GM12878 (cell line): Measurements from ENCODE around the gene UNK. TPM values are rescaled to one million over a fixed set of nuclear protein-coding genes. Genes with fewer than 3 reads are reported as not detected.

Experiments used
- ATF2 ChIP-seq: IDR thresholded peaks from 2 replicates; pipeline ENCODE4 v1.6.1; 2012; ENCODE audit warnings: low read length, inconsistent platforms
- BHLHE40 ChIP-seq, 2 experiments: fragments of 450-650 bp in 1 of 2; IDR thresholded peaks; 2 replicates each; pipeline ENCODE4 v1.6.1; 2011 to 2017; ENCODE audit warnings: low read depth in 2 of 2, borderline replicate concordance in 1 of 2, improper control_type of control experiment in 1 of 2, low read length in 1 of 2, mild to moderate bottlenecking in 1 of 2
- CBX3 ChIP-seq: fragments of 200-600 bp; sonication (generic); IDR thresholded peaks from 2 replicates; pipeline ENCODE4 v1.6.1; 2016; ENCODE audit warnings: low read depth, borderline replicate concordance
- CREB1 ChIP-seq: IDR thresholded peaks from 2 replicates; pipeline ENCODE4 v1.6.1; 2012; ENCODE audit warnings: low read depth, mild to moderate bottlenecking, inconsistent platforms
- CREM ChIP-seq: IDR thresholded peaks from 2 replicates; pipeline ENCODE4 v1.6.1; 2014; ENCODE audit warnings: antibody characterized with exemption, low read depth
- E2F4 ChIP-seq: IDR thresholded peaks from 2 replicates; pipeline ENCODE4 v1.6.1; 2012; ENCODE audit warnings: low read depth, low read length, improper control_type of control experiment
- HCFC1 ChIP-seq: fragments of 150-350 bp; IDR thresholded peaks from 2 replicates; pipeline ENCODE4 v1.6.1; 2014; ENCODE audit warnings: low read length
- HDAC2 ChIP-seq: fragments of 200-600 bp; sonication (generic); IDR thresholded peaks from 2 replicates; pipeline ENCODE4 v1.6.1; 2017
- HDGF ChIP-seq: fragments of 450-650 bp; IDR thresholded peaks from 2 replicates; pipeline ENCODE4 v1.6.1; 2016; ENCODE audit warnings: antibody characterized with exemption
- IRF5 ChIP-seq: fragments of 450-650 bp; IDR thresholded peaks from 2 replicates; pipeline ENCODE4 v1.6.1; 2017; ENCODE audit warnings: borderline replicate concordance
- JUNB ChIP-seq: IDR thresholded peaks from 2 replicates; pipeline ENCODE4 v1.6.1; 2016; ENCODE audit warnings: antibody characterized with exemption, mild to moderate bottlenecking
- KLF5 ChIP-seq: fragments of 450-650 bp; IDR thresholded peaks from 2 replicates; pipeline ENCODE4 v1.6.1; 2014; ENCODE audit warnings: mild to moderate bottlenecking; ENCODE audit not compliant: partially characterized antibody
- MYC ChIP-seq: IDR thresholded peaks from 2 replicates; pipeline ENCODE4 v1.6.1; 2011; ENCODE audit warnings: mild to moderate bottlenecking, low read length, moderate library complexity, inconsistent platforms; ENCODE audit not compliant: insufficient read depth, insufficient replicate concordance, insufficient read length, severe bottlenecking
- NFIC ChIP-seq: IDR thresholded peaks from 2 replicates; pipeline ENCODE4 v1.6.1; 2012; ENCODE audit warnings: low read depth, mild to moderate bottlenecking, inconsistent platforms, low read length, moderate library complexity
- NR2C2 ChIP-seq: IDR thresholded peaks from 2 replicates; pipeline ENCODE4 v1.6.1; 2011; ENCODE audit warnings: borderline replicate concordance, low read depth; ENCODE audit not compliant: control insufficient read depth, insufficient read length
- PML ChIP-seq: IDR thresholded peaks from 2 replicates; pipeline ENCODE4 v1.6.1; 2012; ENCODE audit warnings: low read length, inconsistent platforms
- RB1 ChIP-seq: fragments of 450-650 bp; formaldehyde crosslinking; IDR thresholded peaks from 2 replicates; pipeline ENCODE4 v1.6.1; 2017; ENCODE audit warnings: mild to moderate bottlenecking, borderline replicate concordance
- SREBF1 ChIP-seq: IDR thresholded peaks from 2 replicates; pipeline ENCODE4 v1.6.1; 2012; ENCODE audit warnings: mild to moderate bottlenecking, low read length
- SREBF2 ChIP-seq: IDR thresholded peaks from 2 replicates; pipeline ENCODE4 v1.6.1; 2012; ENCODE audit warnings: mild to moderate bottlenecking, low read length
- STAT1 ChIP-seq: fragments of 450-650 bp; conservative IDR thresholded peaks from 2 replicates; pipeline ENCODE4 v1.6.1; 2014; ENCODE audit warnings: antibody characterized with exemption, mild to moderate bottlenecking
- SUZ12 ChIP-seq: fragments of 200-600 bp; sonication (generic); IDR thresholded peaks from one replicate; pipeline ENCODE4 v1.6.1; 2018; ENCODE audit warnings: antibody characterized with exemption, mild to moderate bottlenecking; ENCODE audit not compliant: unreplicated experiment
- YY1 ChIP-seq: IDR thresholded peaks from 2 replicates; pipeline ENCODE4 v1.6.1; 2011; ENCODE audit warnings: low read depth, mild to moderate bottlenecking, low read length
- ZNF274 ChIP-seq: IDR thresholded peaks from one replicate; pipeline ENCODE4 v1.8.0; 2011; ENCODE audit not compliant: insufficient read length, insufficient read depth
- ZNF384 ChIP-seq: IDR thresholded peaks from 2 replicates; pipeline ENCODE4 v1.6.1; 2012; ENCODE audit warnings: low read depth, mild to moderate bottlenecking, low read length, improper control_type of control experiment, borderline replicate concordance
- ZNF592 ChIP-seq: fragments of 450-650 bp; IDR thresholded peaks from 2 replicates; pipeline ENCODE4 v1.6.1; 2017; ENCODE audit warnings: mild to moderate bottlenecking, moderate library complexity
- polyA plus RNA-seq, 11 experiments: library from polyadenylated mRNA; depleted of rRNA in 4 of 11; unstranded in 6 of 11; stranded (reverse) in 5 of 11; fragments of >200 nt; fragmentation: Nextera tagmentation in 4 of 11; fragmentation: Illumina TruSeq in 1 of 11; extraction: Ambion mirVana in 4 of 11; extraction: Trizol in 1 of 11; gene quantifications; 1 replicate in 1 of 11; 2 replicates in 10 of 11; pipeline versions ENCODE4 v1.2.1 to v1.2.3, GENCODE V29; 2011 to 2016; ENCODE audit warnings: inconsistent platforms in 2 of 11, missing spikeins in 2 of 11, low read depth in 1 of 11
- total RNA-seq, 4 experiments: library from RNA; depleted of rRNA in 3 of 4; stranded (reverse); fragments of >200 nt in 3 of 4; fragmentation: Illumina TruSeq in 1 of 4; extraction: Trizol in 1 of 4; gene quantifications; 2 replicates each; pipeline versions ENCODE4 v1.2.1 to v1.2.3, GENCODE V29; 2013 to 2021

The UNK gene
- total and polyA plus RNA-seq, 10 of the 15 experiments (the other 5 are each of a cell fraction or from before 2014, with no cell fraction given) = 8.9 to 34.5 (median 27.3) TPM

GRCh38 chr17:75845058-75845711 is 60.6 kb downstream of the UNK start (continued):
- TF ChIP-seq ZNF384 (no peak), SUZ12 (no peak), ZNF592 (no peak), NR2C2 (no peak), ZNF274 (no peak), HCFC1 (no peak), HDGF (peak; percentile 98), HDAC2 (no peak), CREB1 (peak; percentile 17; the same call in 1 of the 2 replicates), ATF2 (no peak), CREM (no peak), NFIC (no peak), CBX3 (no peak), KLF5 (peak; percentile 27), BHLHE40 (IDR thresholded peaks at IDR 0.05; ENCODE audit: borderline replicate concordance in 1 of 2, low read depth in 2 of 2, low read length in 1 of 2) (peak; percentile 82 to 95), RB1 (peak; percentile 87; the same call in 1 of the 2 replicates), PML (no peak), IRF5 (no peak), SREBF1 (no peak), YY1 (peak; percentile 68; the same call in 1 of the 2 replicates), E2F4 (0 out of 2 replicates have a peak, but pooled peaks have one; percentile 19), JUNB (no peak), MYC (no peak), STAT1 (0 out of 2 replicates have a peak, but pooled peaks have one; percentile 16), SREBF2 (no peak)
